Breast epithelium (tissue), 3 donors: ENCODE results near the gene SNX30.

ENCODE experiments used
- CTCF ChIP-seq, 3 donors: fragments of 450-650 bp; IDR thresholded peaks; one replicate each; pipeline ENCODE4 v1.5.1; 2016 to 2017; ENCODE audit warnings: antibody characterized with exemption in 3 of 3, mild to moderate bottlenecking in 3 of 3, moderate library complexity in 3 of 3
- POLR2A ChIP-seq: fragments of 450-650 bp; IDR thresholded peaks from one replicate; pipeline ENCODE4 v1.6.1; 2016; ENCODE audit warnings: antibody characterized with exemption, mild to moderate bottlenecking, moderate library complexity
- POLR2AphosphoS5 ChIP-seq, 3 donors: sonication (generic); formaldehyde crosslinking; IDR thresholded peaks; one replicate each; pipeline ENCODE4 v1.6.1; 2017; ENCODE audit warnings: antibody characterized with exemption in 3 of 3

- TF ChIP-seq POLR2A (no peak), CTCF (IDR thresholded peaks at IDR 0.05) (no peak), POLR2AphosphoS5 (IDR thresholded peaks at IDR 0.05) (no peak)
Observed at GRCh38 chr9:112869041-112869529, 118.5 kb downstream of the SNX30 start.
